Measurements from ENCODE around the gene ONECUT1. TPM values are rescaled to one million over a fixed set of nuclear protein-coding genes. Genes with fewer than 3 reads are reported as not detected.

The ONECUT1 gene
- total and polyA plus RNA-seq, 10 of the 15 experiments (the other 5 are each of a cell fraction or from before 2014, with no cell fraction given), result 0.28 TPM; not detected in 9

DNA sequence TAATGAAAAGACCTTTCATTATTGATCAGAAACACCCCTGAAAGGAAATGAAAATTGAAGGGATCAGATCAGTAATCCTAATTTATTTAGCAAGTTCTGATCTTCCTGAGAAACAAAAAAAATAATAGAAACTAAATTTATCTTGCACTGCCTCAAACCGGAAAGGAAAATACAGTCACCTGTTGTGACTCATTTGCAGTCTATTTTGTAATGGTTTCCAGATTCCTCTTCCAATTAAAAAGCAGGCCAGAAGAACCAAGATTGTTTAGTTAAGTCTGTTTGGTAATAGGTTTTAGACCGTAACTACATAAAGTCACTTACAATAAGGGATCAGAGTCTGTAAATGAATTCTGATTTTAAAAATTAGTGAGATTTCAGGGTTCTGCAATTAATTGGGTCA is 61.2 kb downstream of the ONECUT1 start:
- Histone ChIP-seq H3K9me3 (replicated peaks; ENCODE audit: control insufficient read depth, insufficient read depth, low read length) (no peaks in the 10 kb centered on the region), H2AFZ (ENCODE audit: control insufficient read depth, low read depth, low read length) (no peak overlapping the region), H3K4me2 (ENCODE audit: control insufficient read depth, insufficient read depth) (no peak overlapping the region), H3K79me2 (ENCODE audit: control insufficient read depth, insufficient read depth, low read length) (no peaks in the 10 kb centered on the region), H3K27me3 (replicated peaks in 1 of 2; ENCODE audit: control insufficient read depth in 2 of 2, insufficient read depth in 2 of 2, low read length in 1 of 2) (no peaks in the 10 kb centered on the region), H3K4me1 (ENCODE audit: control insufficient read depth, insufficient read depth, low read length) (peaks cover 9% of the 10 kb centered on the region; the same call in 1 of the 2 replicates), H3K36me3 (ENCODE audit: control insufficient read depth in 2 of 2, insufficient read depth in 2 of 2, low read length in 1 of 2) (no peaks in the 10 kb centered on the region), H3K27ac (ENCODE audit: control insufficient read depth, insufficient read depth) (no peak overlapping the region), H3K9ac (ENCODE audit: control insufficient read depth, insufficient read depth, low read length) (no peak overlapping the region), H4K20me1 (ENCODE audit: control insufficient read depth, insufficient read depth) (no peaks in the 10 kb centered on the region), H3K4me3 (no peak overlapping the region)
- FAIRE-seq (no peak), DNase-seq (ENCODE audit: low read depth, low spot score) (no peak), ATAC-seq (no peak)
- TF ChIP-seq ZNF622 (IDR thresholded peaks at IDR 0.05), result no peak
- TF ChIP-seq, protein P1, sequence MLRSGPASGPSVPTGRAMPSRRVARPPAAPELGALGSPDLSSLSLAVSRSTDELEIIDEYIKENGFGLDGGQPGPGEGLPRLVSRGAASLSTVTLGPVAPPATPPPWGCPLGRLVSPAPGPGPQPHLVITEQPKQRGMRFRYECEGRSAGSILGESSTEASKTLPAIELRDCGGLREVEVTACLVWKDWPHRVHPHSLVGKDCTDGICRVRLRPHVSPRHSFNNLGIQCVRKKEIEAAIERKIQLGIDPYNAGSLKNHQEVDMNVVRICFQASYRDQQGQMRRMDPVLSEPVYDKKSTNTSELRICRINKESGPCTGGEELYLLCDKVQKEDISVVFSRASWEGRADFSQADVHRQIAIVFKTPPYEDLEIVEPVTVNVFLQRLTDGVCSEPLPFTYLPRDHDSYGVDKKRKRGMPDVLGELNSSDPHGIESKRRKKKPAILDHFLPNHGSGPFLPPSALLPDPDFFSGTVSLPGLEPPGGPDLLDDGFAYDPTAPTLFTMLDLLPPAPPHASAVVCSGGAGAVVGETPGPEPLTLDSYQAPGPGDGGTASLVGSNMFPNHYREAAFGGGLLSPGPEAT (IDR thresholded peaks at IDR 0.05; ENCODE audit: low read depth), result no peak
- TF ChIP-seq STAT1 (conservative IDR thresholded peaks at IDR 0.05), result no peak
- no peak for TF ChIP-seq ZSCAN29 (IDR thresholded peaks at IDR 0.05)
- no peak for TF ChIP-seq SMAD5 (IDR thresholded peaks at IDR 0.05; ENCODE audit: low read depth)
- TF ChIP-seq RCOR1 (conservative IDR thresholded peaks at IDR 0.05; ENCODE audit: low read depth, low read length), result no peak
- no peak for TF ChIP-seq POLR2A (IDR thresholded peaks at IDR 0.05; ENCODE audit: low read depth, low read length)
- no peak for TF ChIP-seq ZNF274 (IDR thresholded peaks at IDR 0.05; ENCODE audit: insufficient read depth, insufficient read length)
- TF ChIP-seq DPF2 (IDR thresholded peaks at IDR 0.05), result no peak
- RAD21 ChIA-PET (ENCODE audit: unreplicated experiment), result interaction anchor here (7.6 kb wide), 1 partner anchor 470 kb away, joined by 121 read pairs; no protein-coding TSS in a partner anchor
- 98% methylated on average over 2 of the region's 2 CpGs for WGBS (ENCODE audit: insufficient coverage, insufficient replicate concordance, low lambda C conversion rate, missing lambda C conversion rate)
- POLR2A ChIA-PET, result no interaction called here
- in situ Hi-C loops (cut with MboI) (no loop called here), intact Hi-C loops (cut with micrococcal nuclease; ENCODE audit: unreplicated experiment) (no loop called here)
- BruUV-seq (replicated peaks), result no TSS peak
- CTCF ChIA-PET, result interaction anchor here (1.3 to 7.8 kb wide), 3 partner anchors 370 to 472 kb away, joined by 3 to 191 read pairs (median 4); no protein-coding TSS in a partner anchor
- SMC1A ChIA-PET (ENCODE audit: uncharacterized antibody, unreplicated experiment), result interaction anchor here (1.2 to 7.7 kb wide), 4 partner anchors 19 to 472 kb away, joined by 3 to 143 read pairs (median 12); no protein-coding TSS in a partner anchor
